Type B pancreatic cell (in vitro differentiated cells): ENCODE results near the gene SLC1A1. TPM values are rescaled to one million over a fixed set of nuclear protein-coding genes. Genes with fewer than 3 reads are reported as not detected.
"Not testable (repeated sequence)": the region's sequence is repeated elsewhere in the genome, so short reads cannot be mapped to it uniquely, and the experiment has no call there.

Experiments
- DNase-seq: peaks from one replicate; pipeline ENCODE4 v3.0.0; 2021; ENCODE audit warnings: mixed read lengths; ENCODE audit not compliant: unreplicated experiment; ENCODE audit errors: extremely low spot score
- H3K27ac Mint-ChIP-seq: 2 replicates; pipeline ENCODE4 v1.8.0; 2021; ENCODE audit warnings: mild to moderate bottlenecking, mixed read lengths
- H3K27me3 Mint-ChIP-seq: 2 replicates; pipeline ENCODE4 v1.8.0; 2021; ENCODE audit warnings: mixed read lengths
- H3K36me3 Mint-ChIP-seq: 2 replicates; pipeline ENCODE4 v1.8.0; 2021; ENCODE audit warnings: mixed read lengths
- H3K4me1 Mint-ChIP-seq: one replicate; pipeline ENCODE4 v1.8.0; 2021; ENCODE audit warnings: mixed read lengths; ENCODE audit not compliant: unreplicated experiment
- H3K4me3 Mint-ChIP-seq: 2 replicates; pipeline ENCODE4 v1.8.0; 2021; ENCODE audit warnings: mild to moderate bottlenecking, mixed read lengths
- H3K9me3 Mint-ChIP-seq: 2 replicates; pipeline ENCODE4 v1.8.0; 2021; ENCODE audit warnings: mixed read lengths
- total RNA-seq: library from RNA; stranded (reverse); gene quantifications from 2 replicates; pipeline ENCODE4 v1.2.1, GENCODE V29; 2021; ENCODE audit warnings: low replicate concordance
- TF ChIP-seq, protein P1 (sequence below): fragments of 200-600 bp; sonication (generic); conservative IDR thresholded peaks from 2 replicates; pipeline ENCODE4 v1.5.0; 2021; ENCODE audit warnings: antibody characterized with exemption, mild to moderate bottlenecking

The SLC1A1 gene
- total RNA-seq, 1 donor from 2014 or later = 6.0 TPM

DNA sequence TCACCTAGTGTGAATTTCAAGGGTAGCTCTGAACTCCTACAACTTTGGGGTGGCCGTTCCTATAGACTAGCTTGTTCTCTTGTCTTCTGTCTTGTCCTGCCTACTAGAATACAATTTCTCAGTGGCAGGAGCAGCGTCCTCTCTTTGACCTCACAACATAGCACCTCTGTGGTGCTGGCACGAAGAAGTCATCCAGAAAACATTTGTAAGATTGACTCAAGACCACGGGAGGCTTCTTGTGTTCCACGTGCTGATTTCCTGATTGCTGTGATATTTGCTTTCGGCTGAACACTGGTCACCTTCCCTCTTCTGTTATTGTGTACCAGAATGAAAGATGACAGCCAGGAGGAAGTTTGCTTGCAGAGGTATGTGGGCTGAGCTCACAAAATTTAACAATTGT is 27.0 kb downstream of the SLC1A1 start:
- DNase-seq = no peak
- no peak overlapping the region for H3K27ac Mint-ChIP-seq
- peaks cover 10% of the 10 kb centered on the region for H3K4me1 Mint-ChIP-seq
- TF ChIP-seq, protein P1, sequence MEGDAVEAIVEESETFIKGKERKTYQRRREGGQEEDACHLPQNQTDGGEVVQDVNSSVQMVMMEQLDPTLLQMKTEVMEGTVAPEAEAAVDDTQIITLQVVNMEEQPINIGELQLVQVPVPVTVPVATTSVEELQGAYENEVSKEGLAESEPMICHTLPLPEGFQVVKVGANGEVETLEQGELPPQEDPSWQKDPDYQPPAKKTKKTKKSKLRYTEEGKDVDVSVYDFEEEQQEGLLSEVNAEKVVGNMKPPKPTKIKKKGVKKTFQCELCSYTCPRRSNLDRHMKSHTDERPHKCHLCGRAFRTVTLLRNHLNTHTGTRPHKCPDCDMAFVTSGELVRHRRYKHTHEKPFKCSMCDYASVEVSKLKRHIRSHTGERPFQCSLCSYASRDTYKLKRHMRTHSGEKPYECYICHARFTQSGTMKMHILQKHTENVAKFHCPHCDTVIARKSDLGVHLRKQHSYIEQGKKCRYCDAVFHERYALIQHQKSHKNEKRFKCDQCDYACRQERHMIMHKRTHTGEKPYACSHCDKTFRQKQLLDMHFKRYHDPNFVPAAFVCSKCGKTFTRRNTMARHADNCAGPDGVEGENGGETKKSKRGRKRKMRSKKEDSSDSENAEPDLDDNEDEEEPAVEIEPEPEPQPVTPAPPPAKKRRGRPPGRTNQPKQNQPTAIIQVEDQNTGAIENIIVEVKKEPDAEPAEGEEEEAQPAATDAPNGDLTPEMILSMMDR = no peak
- no peak overlapping the region for H3K4me3 Mint-ChIP-seq
- peaks cover 17% of the 10 kb centered on the region for H3K27me3 Mint-ChIP-seq
- H3K36me3 Mint-ChIP-seq = peaks cover 3% of the 10 kb centered on the region
- H3K9me3 Mint-ChIP-seq = peaks cover 4% of the 10 kb centered on the region

DNA sequence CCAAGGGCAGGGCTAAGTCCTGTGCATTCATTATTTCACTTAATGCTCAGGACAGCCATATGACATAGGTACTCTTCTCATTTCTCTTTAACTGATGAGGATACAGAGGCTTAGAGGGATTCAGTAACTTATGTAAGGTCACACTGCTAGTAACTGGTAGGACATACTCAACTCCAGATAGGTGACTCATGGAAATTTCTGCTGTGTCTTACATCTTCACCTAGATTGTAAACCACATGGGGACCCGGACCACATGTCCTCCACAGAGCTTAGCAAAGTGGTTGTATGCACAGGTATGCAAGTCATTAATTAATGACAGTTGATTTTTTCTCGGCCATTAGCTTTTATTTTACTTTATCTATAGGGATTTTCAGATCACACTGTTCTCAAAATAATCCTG is 29.3 kb downstream of the SLC1A1 start:
- Mint-ChIP-seq H3K36me3 (no peaks in the 10 kb centered on the region), H3K27me3 (peaks cover 4% of the 10 kb centered on the region), H3K27ac (no peak overlapping the region), H3K4me3 (no peak overlapping the region), H3K4me1 (peaks cover 5% of the 10 kb centered on the region), H3K9me3 (no peaks in the 10 kb centered on the region)
- TF ChIP-seq, protein P1 = no peak
- DNase-seq = no peak

DNA sequence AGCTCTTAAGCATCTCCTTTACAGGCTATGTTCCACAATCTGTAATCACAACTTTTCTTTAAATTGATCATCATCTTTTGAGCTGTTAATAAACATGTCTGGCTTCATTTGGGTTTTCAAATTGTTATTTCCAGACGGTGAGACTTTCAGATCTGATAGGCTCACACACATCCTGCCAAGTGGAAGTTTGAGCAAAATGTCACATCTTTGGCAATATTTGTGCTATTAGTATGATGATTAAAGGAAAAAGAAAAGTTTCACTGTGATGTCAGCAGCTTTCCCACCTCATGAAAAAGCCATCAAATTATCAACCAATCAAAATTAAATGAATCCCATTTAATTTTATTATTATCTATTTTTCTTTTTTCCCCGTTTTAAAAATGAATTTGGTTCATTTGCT is 29.8 kb downstream of the SLC1A1 start:
- no peaks in the 10 kb centered on the region for H3K9me3 Mint-ChIP-seq
- no peak overlapping the region for H3K4me3 Mint-ChIP-seq
- DNase-seq = no peak

DNA sequence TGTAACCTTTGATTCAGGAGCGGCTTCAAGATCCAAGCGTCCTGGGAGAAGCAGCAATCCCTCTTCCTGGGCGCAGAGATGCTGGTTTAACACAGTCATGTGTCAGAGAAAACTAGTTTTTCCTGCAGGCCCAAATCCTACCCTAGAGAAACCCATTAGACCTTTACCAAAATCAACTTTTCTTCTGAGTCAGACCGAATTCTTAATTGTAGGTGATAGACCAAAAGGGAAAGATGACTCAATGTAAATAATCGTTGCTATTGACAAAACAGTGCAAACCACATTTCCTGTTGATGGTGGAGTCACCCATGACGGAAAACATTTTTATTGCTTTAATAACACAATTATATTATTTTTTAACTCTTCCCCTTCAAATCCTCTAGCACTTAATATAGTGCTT is 40.1 kb downstream of the SLC1A1 start:
- no peaks in the 10 kb centered on the region for H3K9me3 Mint-ChIP-seq
- H3K27ac Mint-ChIP-seq = no peak overlapping the region
- DNase-seq = no peak
- no peaks in the 10 kb centered on the region for H3K4me1 Mint-ChIP-seq
- TF ChIP-seq, protein P1 = no peak
- H3K4me3 Mint-ChIP-seq = no peak overlapping the region
- H3K27me3 Mint-ChIP-seq = no peaks in the 10 kb centered on the region
- peaks cover 10% of the 10 kb centered on the region for H3K36me3 Mint-ChIP-seq

More for the DNA sequence above, 29.8 kb downstream of the SLC1A1 start:
- H3K27me3 Mint-ChIP-seq = peaks cover 3% of the 10 kb centered on the region
- H3K4me1 Mint-ChIP-seq = peaks cover 4% of the 10 kb centered on the region
- TF ChIP-seq, protein P1 = no peak
- no peak overlapping the region for H3K27ac Mint-ChIP-seq
- H3K36me3 Mint-ChIP-seq = no peaks in the 10 kb centered on the region

DNA sequence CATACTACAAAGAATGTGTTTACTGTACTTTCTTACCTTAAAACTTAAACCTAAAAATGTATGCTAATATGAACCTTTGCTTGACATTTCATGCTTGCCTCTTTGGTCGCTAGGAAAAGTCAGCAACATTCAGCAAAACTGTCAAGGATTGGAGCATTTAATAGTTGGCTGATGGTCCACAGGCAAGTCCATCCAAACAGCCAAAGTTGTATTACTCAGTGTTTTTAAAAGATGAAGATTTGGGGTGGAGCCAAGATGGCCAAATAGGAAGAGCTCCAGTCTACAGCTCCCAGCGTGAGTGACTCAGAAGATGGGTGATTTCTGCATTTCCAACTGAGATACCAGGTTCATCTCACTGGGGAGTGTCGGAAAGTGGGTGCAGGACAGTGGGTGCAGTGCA is 40.6 kb downstream of the SLC1A1 start:
- H3K27ac Mint-ChIP-seq, H3K27me3 Mint-ChIP-seq, H3K4me3 Mint-ChIP-seq, H3K4me1 Mint-ChIP-seq, H3K36me3 Mint-ChIP-seq, H3K9me3 Mint-ChIP-seq, DNase-seq: not testable (repeated sequence)

DNA sequence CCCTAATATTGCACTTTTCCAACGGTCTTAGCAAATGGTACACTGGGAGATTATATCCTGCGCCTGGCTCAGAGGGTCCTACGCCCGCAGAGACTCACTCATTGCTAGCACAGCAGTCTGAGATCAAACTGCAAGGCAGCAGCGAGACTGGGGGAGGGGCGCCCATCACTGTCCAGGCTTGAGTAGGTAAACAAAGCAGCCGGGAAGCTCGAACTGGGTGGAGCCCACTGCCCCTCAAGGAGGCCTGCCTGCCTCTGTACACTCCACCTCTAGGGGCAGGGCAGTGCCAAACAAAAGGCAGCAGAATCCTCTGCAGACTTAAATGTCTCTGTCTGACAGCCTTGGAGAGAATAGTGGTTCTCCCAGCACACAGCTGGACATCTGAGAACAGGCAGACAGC is 41.1 kb downstream of the SLC1A1 start:
- not testable (repeated sequence) for H3K9me3 Mint-ChIP-seq, H3K4me3 Mint-ChIP-seq, H3K4me1 Mint-ChIP-seq, DNase-seq, H3K36me3 Mint-ChIP-seq, H3K27me3 Mint-ChIP-seq, H3K27ac Mint-ChIP-seq
- TF ChIP-seq, protein P1 = peak; percentile 55

DNA sequence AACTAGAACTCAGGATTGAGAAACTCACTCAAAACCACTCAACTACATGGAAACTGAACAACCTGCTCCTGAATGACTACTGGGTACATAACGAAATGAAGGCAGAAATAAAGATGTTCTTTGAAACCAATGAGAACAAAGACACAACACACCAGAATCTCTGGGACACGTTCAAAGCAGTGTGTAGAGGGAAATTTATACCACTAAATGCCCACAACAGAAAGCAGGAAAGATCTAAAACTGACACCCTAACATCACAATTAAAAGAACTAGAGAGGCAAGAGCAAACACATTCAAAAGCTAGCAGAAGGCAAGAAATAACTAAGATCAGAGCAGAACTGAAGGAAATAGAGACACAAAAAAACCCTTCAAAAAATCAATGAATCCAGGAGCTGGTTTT is 43.6 kb downstream of the SLC1A1 start:
- H3K27ac Mint-ChIP-seq, H3K9me3 Mint-ChIP-seq, DNase-seq, H3K4me1 Mint-ChIP-seq, H3K27me3 Mint-ChIP-seq, H3K4me3 Mint-ChIP-seq, H3K36me3 Mint-ChIP-seq: not testable (repeated sequence)

DNA sequence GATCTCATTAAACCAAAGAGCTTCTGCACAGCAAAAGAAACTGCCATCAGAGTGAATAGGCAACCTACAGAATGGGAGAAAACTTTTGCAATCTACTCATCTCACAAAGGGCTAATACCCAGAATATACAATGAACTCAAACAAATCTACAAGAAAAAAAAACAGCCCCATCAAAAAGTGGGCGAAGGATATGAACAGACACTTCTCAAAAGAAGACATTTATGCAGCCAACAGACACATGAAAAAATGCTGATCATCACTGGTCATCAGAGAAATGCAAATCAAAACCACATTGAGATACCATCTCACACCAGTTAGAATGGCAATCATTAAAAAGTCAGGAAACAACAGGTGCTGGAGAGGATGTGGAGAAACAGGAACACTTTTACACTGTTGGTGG is 45.9 kb downstream of the SLC1A1 start:
- H3K27me3 Mint-ChIP-seq, H3K4me1 Mint-ChIP-seq, H3K9me3 Mint-ChIP-seq, DNase-seq, H3K36me3 Mint-ChIP-seq, H3K27ac Mint-ChIP-seq, H3K4me3 Mint-ChIP-seq: not testable (repeated sequence)
